Glomerular endothelial cell (primary cell): Measurements from ENCODE around the gene SLC29A4. TPM values are rescaled to one million over a fixed set of nuclear protein-coding genes. Genes with fewer than 3 reads are reported as not detected.
"Not testable (repeated sequence)": the region's sequence is repeated elsewhere in the genome, so short reads cannot be mapped to it uniquely, and the experiment has no call there.

Source experiments
- DNase-seq: peaks from one replicate; pipeline ENCODE4 v3.0.0-alpha.2; 2011; ENCODE audit warnings: low read depth, low spot score; ENCODE audit errors: extremely low read depth
- total RNA-seq: library from RNA; depleted of rRNA; stranded (reverse); fragments of >200 nt; gene quantifications from 2 replicates; pipeline ENCODE4 v1.2.3, GENCODE V29; 2015

Gene SLC29A4
- total RNA-seq, result 3.8 and 6.2 TPM in 2 replicates

- DNase-seq, result no peak
These were observed at the start of gene SLC29A4 for GRCh38 chr7:5282543-5283316. SLC29A4 (plus strand) TSS chr7:5282943; CDS start chr7:5287817, 4,874 bp downstream.

GRCh38 chr7:5234852-5235831 lies 47.6 kb upstream of the SLC29A4 start:
- no peak for DNase-seq

GRCh38 chr7:5237286-5237685 lies 45.5 kb upstream of the SLC29A4 start:
- DNase-seq, result no peak

GRCh38 chr7:5238500-5238899 lies 44.2 kb upstream of the SLC29A4 start:
- DNase-seq, result no peak

- DNase-seq, result no peak
These were observed 39.5 kb upstream of the SLC29A4 start for GRCh38 chr7:5243261-5243660.

- no peak for DNase-seq
These were observed 34.4 kb upstream of the SLC29A4 start for GRCh38 chr7:5248201-5248885.

GRCh38 chr7:5250787-5251186 lies 32.0 kb upstream of the SLC29A4 start:
- not testable (repeated sequence) for DNase-seq

GRCh38 chr7:5253529-5253928 lies 29.2 kb upstream of the SLC29A4 start:
- not testable (repeated sequence) for DNase-seq

GRCh38 chr7:5254371-5254770 lies 28.4 kb upstream of the SLC29A4 start:
- not testable (repeated sequence) for DNase-seq

GRCh38 chr7:5255832-5256231 lies 26.9 kb upstream of the SLC29A4 start:
- DNase-seq, result no peak

- not testable (repeated sequence) for DNase-seq
These were observed 22.1 kb upstream of the SLC29A4 start for GRCh38 chr7:5260530-5261068.

- DNase-seq, result not testable (repeated sequence)
These were observed 19.7 kb upstream of the SLC29A4 start for GRCh38 chr7:5263066-5263465.

- DNase-seq, result no peak
These were observed 17.2 kb upstream of the SLC29A4 start for GRCh38 chr7:5265320-5266190.

GRCh38 chr7:5266191-5267028 lies 16.3 kb upstream of the SLC29A4 start:
- no peak for DNase-seq

- not testable (repeated sequence) for DNase-seq
These were observed 14.9 kb upstream of the SLC29A4 start for GRCh38 chr7:5267829-5268228.

GRCh38 chr7:5269992-5270657 lies 12.6 kb upstream of the SLC29A4 start:
- not testable (repeated sequence) for DNase-seq

GRCh38 chr7:5270788-5271187 lies 12.0 kb upstream of the SLC29A4 start:
- no peak for DNase-seq

- DNase-seq, result not testable (repeated sequence)
These were observed 8.8 kb upstream of the SLC29A4 start for GRCh38 chr7:5273831-5274405.
